CMK (cell line): ENCODE measurements around the gene CELA2B.
"Not testable (repeated sequence)": the region's sequence is repeated elsewhere in the genome, so short reads cannot be mapped to it uniquely, and the experiment has no call there.

Experiments used
- DNase-seq: peaks from one replicate; pipeline ENCODE4 v3.0.0-alpha.2; 2010; ENCODE audit warnings: low read depth

CELA2B gene

DNA sequence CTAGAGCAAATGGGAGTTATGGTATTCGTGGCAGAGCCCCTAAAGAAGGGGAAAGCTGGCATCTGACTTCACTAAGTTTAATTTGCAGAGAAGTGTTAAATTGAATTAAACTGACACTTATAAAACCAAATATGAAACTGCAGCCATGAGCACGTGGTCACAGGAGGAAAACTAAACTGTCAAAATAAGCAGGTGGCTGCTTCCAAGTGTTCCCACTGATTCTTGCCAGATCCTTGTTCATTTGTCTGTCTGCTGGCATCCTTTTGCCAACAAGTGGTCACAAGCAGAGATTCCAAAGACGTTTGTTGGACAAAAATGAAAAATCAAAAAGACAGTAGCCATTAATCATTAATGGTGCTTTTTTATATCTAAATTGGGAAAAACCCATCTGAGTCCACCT is 6.5 kb upstream of the CELA2B start:
- DNase-seq: no peak

DNA sequence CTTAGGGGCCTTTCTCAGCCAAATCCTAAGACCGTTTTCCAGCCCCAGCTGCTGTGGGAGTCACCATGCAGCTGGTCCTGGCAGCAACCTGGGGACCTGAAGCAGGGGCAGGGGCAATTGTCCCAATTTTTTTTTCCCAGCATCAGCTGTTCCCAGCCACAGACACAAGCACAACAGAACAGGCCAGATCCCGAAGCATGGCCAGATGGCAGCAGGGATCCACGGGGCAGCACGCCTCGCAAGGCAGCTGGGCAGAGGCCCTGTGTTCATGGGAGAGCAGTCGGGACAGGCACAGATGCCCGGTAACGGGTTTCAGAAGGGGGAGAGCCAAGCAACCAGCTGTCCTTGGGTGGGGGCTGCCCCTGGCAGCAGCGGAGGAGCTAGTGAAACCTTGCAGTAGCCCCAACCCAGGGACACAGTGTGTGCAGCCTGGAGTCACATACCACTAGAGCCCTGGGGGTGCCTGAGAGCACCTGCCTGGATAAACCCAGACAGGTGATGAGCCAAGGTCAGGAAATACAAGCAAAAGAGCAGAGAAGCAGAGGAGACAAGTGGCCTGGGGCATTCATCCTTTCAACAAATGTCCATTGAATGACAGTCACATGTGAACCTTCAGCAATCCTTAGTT is 6.0 kb upstream of the CELA2B start:
- DNase-seq: not testable (repeated sequence)

DNA sequence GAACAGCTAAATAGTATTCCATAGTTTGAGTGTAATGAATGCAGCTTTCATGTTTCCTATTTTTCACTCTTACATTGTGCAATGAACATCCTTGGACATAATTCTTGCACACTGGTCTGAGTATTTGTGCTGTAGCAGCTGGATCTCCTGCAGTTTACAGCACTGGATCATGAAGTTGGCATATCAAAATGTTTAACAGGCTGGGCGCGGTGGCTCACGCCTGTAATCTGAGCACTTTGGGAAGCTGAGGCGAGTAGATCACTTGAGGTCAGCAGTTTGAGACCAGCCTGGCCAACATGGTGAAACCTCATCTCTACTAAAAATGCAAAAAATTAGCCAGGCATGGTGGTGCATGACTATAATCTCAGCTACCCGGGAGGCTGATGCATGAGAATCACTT is 4.8 kb upstream of the CELA2B start:
- not testable (repeated sequence) for DNase-seq

DNA sequence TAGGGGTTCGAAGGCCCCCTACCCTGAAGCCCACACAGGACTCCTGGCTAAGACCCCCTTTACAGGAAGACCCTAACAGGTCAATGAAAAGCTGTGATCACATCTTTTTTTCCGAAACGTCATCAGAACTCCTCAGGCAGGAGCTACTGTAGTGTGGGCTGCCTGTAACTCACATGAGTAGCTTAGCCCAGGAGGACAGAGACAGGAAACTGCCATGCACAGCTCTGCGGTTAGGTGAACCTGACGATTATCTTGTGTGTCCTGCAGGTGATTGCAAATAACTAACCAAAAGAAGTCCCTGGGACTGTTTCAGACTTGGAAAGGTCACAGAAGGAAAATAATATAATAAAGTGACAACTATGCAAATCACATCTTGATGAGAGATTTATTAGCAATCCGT is 4.2 kb upstream of the CELA2B start:
- not testable (repeated sequence) for DNase-seq

- DNase-seq: no peak
Observed at GRCh38 chr1:15472587-15472986, 3.3 kb upstream of the CELA2B start.

DNA sequence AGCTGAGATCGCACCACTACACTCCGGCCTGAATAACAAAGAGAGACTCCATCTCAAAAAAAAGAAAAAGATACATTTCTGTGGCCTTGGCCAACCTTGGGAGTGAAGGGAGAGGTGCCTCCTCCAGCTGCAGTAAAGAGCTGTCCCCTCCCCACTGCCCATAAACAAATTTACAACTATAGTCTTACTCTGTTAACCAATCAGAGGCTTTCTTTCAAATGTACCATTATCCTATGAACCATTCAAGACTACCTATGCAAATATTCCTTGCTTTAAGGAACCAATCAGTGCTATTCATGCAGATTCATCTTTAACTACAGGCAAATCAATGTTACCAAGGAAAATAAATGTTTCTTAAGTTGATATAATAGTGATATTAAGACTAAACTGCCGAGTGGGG is 1.0 kb downstream of the CELA2B start:
- DNase-seq: no peak

DNA sequence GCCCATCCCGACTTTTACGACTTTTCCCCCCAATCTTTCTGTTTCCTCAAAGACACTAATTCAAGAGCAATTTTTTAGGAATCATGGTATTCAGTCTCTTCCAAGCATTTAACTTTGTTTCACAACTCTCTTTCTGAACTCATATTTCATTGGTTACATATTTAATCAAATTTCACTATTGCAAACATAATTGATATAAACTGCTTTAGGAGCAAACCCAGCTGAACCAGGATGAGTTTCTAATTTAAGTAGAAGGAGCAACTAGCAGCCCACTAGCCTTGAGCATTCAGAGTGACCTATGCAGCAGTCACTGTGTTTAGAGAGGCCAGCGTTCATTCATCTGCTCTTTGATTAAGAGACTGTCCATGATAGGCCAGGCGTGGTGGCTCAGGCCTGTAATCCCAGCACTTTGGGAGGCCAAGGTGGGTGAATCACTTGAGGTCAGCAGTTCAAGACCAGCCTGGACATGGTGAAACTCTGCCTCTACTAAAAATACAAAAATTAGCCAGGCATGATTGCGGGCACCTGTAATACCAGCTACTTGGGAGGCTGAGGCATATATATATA is 1.8 kb downstream of the CELA2B start:
- no peak for DNase-seq

DNA sequence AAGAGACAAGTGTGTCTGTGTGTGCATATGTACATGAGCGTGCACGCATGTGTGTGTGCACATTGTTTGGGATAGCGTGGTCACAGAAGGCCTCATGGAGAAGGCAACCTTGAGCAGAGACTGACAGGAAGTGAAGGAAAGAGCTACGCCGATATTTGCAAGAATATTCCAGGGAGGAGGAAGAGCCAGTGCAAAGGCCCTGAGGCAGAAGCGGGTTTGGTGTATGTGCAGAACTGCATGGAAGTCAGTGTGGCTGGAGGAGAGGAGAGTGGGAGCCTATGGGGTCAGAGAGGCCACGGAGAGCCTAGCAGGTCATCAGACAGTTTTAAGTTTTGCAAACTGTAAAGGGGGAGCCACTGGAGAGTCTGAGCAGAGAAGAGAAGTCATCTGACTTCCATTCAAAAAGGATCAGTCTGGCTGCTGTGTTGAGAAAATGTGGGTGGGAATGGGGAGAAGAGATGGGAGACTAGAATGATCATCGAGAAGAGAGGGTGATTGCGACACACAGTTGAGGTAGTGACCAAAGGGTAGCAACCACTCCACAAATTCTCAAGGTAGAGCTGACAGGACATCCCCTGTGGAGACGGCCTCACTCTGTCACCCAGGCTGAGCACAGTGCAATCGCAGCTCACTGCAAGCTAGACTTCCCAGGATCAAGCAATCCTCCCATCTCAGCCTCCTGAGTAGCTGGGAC is 3.9 kb downstream of the CELA2B start:
- no peak for DNase-seq

- DNase-seq: not testable (repeated sequence)
Observed at GRCh38 chr1:15482455-15482854, 6.6 kb downstream of the CELA2B start.

DNA sequence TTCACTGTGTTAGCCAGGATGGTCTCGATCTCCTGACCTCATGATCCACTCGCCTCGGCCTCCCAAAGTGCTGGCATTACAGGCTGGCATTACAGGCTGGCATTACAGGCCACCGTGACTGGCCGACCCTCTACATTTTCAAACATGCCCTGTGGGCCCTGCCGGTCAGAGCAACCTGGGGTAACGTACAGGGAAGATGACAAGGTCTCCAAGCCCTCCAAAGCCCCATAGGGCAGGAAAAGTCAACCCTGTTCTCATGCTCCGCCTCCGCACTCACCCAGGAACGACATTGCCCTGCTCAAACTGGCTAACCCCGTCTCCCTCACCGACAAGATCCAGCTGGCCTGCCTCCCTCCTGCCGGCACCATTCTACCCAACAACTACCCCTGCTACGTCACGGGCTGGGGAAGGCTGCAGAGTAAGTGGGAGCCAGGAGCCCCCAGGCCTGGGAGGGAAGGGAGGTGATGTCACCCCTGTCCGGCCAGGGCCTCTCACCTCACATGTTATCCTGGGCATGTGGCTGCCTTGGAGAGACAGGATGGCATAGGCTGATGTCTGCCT is 7.2 kb downstream of the CELA2B start:
- DNase-seq: not testable (repeated sequence)

- DNase-seq: no peak
Observed at GRCh38 chr1:15483971-15484370, 8.1 kb downstream of the CELA2B start.

- not testable (repeated sequence) for DNase-seq
Observed at GRCh38 chr1:15484443-15484842, 8.5 kb downstream of the CELA2B start.

- DNase-seq: no peak
Observed at GRCh38 chr1:15485636-15486035, 9.7 kb downstream of the CELA2B start.

DNA sequence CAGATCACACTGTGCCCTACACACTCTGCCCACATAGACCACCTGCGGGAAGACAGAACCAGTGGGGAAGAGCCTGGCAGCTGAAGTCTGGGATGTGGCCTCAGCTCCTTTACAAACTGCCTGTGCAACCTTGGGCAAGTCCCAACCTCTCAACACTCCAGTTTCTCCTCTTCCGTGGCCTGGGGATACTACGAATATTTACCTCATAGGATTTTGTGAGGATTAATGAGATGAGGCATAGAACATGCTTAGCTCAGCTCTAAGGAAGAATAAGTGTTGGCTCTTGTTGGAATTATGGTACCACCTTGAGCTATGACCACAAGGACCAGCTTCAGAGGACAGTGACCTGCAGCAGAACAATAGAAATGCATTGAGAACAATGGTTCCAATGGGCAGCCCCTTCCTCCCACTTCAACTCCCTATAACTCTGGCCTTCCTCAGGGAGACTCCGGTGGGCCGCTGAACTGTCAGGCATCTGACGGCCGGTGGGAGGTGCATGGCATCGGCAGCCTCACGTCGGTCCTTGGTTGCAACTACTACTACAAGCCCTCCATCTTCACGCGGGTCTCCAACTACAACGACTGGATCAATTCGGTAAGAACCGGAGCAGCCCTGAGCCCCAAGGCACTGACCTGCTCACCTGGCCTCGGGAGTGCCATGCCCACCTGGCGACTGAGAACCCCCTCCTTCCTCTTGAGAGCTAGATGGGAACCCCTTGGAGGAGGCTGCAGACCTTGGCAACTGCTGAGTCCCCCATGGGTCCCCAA is 11.1 kb downstream of the CELA2B start:
- not testable (repeated sequence) for DNase-seq

- DNase-seq: no peak
Observed at GRCh38 chr1:15488371-15488770, 12.5 kb downstream of the CELA2B start.

DNA sequence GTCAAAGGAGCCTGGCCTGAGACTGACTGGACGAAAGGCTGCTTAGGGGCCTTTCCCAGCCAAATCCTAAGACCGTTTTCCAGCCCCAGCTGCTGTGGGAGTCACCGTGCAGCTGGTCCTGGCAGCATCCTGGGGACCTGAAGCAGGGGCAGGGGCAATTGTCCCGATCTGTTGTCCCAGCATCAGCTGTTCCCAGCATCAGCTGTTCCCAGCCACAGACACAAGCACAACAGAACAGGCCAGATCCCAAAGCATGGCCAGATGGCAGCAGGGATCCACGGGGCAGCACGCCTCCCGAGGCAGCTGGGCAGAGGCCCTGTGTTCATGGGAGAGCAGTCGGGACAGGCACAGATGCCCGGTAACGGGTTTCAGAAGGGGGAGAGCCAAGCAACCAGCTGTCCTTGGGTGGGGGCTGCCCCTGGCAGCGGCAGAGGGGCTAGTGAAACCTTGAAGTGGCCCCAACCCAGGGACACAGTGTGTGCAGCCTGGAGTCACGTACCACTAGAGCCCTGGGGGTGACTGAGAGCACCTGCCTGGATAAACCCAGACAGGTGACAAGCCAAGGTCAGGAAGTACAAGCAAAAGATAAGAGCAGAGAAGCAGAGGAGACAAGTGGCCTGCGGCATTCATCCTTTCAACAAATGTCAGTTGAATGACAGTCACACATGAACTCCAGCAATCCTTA is 13.3 kb downstream of the CELA2B start:
- no peak for DNase-seq

DNA sequence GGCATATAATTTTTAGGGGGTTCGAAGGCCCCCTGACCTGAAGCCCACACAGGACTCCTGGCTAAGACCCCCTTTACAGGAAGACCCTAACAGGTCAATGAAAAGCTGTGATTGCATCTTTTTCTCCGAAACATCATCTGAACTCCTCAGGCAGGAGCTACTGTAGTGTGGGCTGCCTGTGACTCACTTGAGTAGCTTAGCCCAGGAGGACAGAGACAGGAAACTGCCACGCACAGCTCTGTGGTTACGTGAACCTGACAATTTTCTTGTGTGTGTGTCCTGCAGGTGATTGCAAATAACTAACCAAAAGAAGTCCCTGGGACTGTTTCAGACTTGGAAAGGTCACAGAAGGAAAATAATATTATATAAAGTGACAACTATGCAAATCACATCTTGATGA is 15.1 kb downstream of the CELA2B start:
- DNase-seq: not testable (repeated sequence)

GRCh38 chr1:15492596-15492995 is 16.7 kb downstream of the CELA2B start:
- DNase-seq: no peak

DNA sequence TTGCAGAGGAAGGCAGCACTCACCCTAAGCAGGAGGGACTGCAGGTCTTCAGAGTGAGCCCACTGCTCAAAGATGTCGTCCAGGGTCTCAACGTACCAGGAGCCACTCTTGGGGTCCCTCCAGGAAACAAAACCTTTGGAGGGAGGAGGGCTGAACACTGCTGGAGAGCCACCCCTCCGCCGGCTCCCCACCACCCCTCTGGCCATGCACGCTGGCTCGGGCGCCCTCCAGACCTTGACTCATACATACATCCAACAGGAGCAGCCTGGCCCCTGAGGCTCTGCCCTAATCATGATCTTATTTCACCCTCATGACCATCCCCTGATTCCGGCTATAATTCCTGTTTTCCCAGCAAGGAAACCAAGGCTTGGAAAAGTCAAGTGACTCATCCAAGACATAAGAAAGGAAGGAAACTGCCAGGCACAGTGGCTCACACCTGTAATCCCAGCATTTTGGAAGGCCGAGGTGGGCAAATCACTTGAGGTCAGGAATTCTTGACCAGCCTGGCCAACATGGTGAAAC is 18.0 kb downstream of the CELA2B start:
- DNase-seq: no peak

DNA sequence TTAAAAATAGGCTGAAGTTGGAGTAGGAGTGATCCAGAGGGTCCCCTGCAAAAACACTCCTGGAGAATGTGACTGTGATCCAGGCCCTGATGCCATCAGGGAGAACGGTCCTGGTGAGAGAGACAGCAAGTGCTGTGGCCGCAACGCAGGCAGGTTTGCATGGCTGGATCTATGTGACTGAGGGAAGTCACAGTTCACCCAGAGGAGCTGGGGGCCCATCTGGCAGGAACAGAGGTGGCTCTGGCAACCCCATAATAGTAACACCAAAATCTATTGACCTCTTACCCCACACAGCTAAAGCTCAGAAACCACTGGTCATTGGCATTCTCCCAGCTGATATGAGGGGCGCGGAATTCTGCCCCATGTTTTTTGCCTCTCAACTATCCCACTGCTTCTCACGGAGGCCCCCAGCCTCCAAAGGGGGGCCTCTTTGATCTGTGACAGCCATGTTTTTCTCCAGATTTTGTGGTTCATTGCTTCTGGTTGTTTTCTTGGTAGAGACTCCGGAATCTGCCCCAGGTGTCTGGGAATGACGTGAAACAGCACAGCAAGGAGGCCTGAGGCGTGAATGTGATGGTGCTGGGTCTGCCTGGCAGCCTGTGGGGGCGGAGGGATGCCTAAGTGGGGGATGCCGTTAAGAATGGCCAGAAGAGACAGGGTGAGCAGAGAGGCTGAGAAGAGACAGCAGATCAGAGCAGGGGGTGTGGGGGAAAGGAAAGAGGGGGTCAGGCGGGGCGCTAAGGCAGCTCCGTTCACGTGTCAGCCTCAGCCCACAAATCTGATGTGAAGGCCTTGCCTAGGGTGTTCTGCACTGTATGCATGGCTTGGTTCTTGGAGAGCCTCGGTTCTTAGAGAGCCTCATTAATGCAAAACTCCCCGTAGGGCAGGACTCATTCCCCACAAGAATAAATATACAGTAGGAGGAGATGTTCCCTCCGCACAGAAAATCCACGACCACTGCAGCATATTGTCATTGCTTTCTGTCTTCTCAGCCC is 24.6 kb downstream of the CELA2B start:
- DNase-seq: no peak
